K562 (cell line): ENCODE measurements around the gene TMPO. TPM values are rescaled to one million over a fixed set of nuclear protein-coding genes. Genes with fewer than 3 reads are reported as not detected.

Experiments
- BRD9 ChIP-seq: fragments of 450-650 bp; IDR thresholded peaks from 2 replicates; pipeline ENCODE4 v1.6.1; 2018; ENCODE audit warnings: low read depth; ENCODE audit not compliant: partially characterized antibody
- C11orf30 ChIP-seq: fragments of 450-650 bp; IDR thresholded peaks from 2 replicates; pipeline ENCODE4 v1.6.1; 2016; ENCODE audit warnings: low read depth, mild to moderate bottlenecking
- HINFP ChIP-seq: fragments of 450-650 bp; conservative IDR thresholded peaks from 2 replicates; pipeline ENCODE4 v1.6.1; 2016; ENCODE audit warnings: missing genetic modification characterization, low read depth, mild to moderate bottlenecking, control low read depth, missing compliant biosample characterization
- HMG20A ChIP-seq: fragments of 450-650 bp; formaldehyde crosslinking; conservative IDR thresholded peaks from 2 replicates; pipeline ENCODE4 v1.4.0; 2020; ENCODE audit warnings: mild to moderate bottlenecking, mixed read lengths
- LEF1 ChIP-seq: fragments of 450-650 bp; IDR thresholded peaks from 2 replicates; pipeline ENCODE4 v1.6.1; 2016; ENCODE audit warnings: mild to moderate bottlenecking
- NFATC3 ChIP-seq: fragments of 450-650 bp; IDR thresholded peaks from 2 replicates; pipeline ENCODE4 v1.6.1; 2017; ENCODE audit warnings: mild to moderate bottlenecking
- POLR2H ChIP-seq: IDR thresholded peaks from 2 replicates; pipeline ENCODE4 v1.6.1; 2016; ENCODE audit warnings: missing genetic modification characterization, low read depth, mild to moderate bottlenecking, control low read depth, missing compliant biosample characterization, moderate library complexity
- RREB1 ChIP-seq: fragments of 250-450 bp; sonication (Bioruptor Pico); IDR thresholded peaks from 2 replicates; pipeline ENCODE4 v1.4.0; 2020
- SMC3 ChIP-seq: conservative IDR thresholded peaks from 2 replicates; pipeline ENCODE4 v1.6.1; 2011; ENCODE audit warnings: low read depth, low read length, improper control_type of control experiment; ENCODE audit not compliant: insufficient read depth
- SRSF7 ChIP-seq: fragments of 200-400 bp; formaldehyde crosslinking; optimal IDR thresholded peaks from 2 replicates; pipeline ENCODE3; 2017; ENCODE audit warnings: mild to moderate bottlenecking, low read depth, low read length
- TEAD1 ChIP-seq, 2 experiments: fragments of 450-650 bp in 1 of 2; sonication (generic) in 1 of 2; formaldehyde crosslinking; IDR thresholded peaks; 2 replicates each; pipeline versions ENCODE4 v1.4.0 to v1.8.0; 2020 to 2022; ENCODE audit warnings: mild to moderate bottlenecking in 2 of 2, missing genetic modification reagents in 1 of 2
- TEAD4 ChIP-seq, 2 experiments: sonication (generic) in 1 of 2; formaldehyde crosslinking in 1 of 2; IDR thresholded peaks; 2 replicates each; pipeline versions ENCODE4 v1.6.1 to v1.8.0; 2012 to 2022; ENCODE audit warnings: borderline replicate concordance in 1 of 2, inconsistent platforms in 1 of 2, low read length in 1 of 2, mild to moderate bottlenecking in 1 of 2, missing genetic modification reagents in 1 of 2
- THAP7 ChIP-seq: fragments of 250-450 bp; sonication (Bioruptor Pico); IDR thresholded peaks from 2 replicates; pipeline ENCODE4 v1.5.0; 2021
- USF1 ChIP-seq: sonication (generic); formaldehyde crosslinking; IDR thresholded peaks from 2 replicates; pipeline ENCODE4 v1.9.0; 2022; ENCODE audit warnings: mild to moderate bottlenecking, missing genetic modification reagents
- ZNF282 ChIP-seq: sonication (generic); formaldehyde crosslinking; IDR thresholded peaks from 2 replicates; pipeline ENCODE4 v1.8.1; 2023; ENCODE audit warnings: missing genetic modification reagents
- polyA plus RNA-seq, 8 experiments: library from polyadenylated mRNA; depleted of rRNA in 4 of 8; stranded (reverse) in 5 of 8; unstranded in 3 of 8; fragments of >200 nt; fragmentation: Nextera tagmentation in 2 of 8; fragmentation: Illumina TruSeq in 1 of 8; extraction: Ambion mirVana in 2 of 8; extraction: Trizol in 1 of 8; gene quantifications; 2 replicates each; pipeline versions ENCODE4 v1.2.1 to v1.2.3, GENCODE V29; 2011 to 2014; ENCODE audit warnings: inconsistent platforms in 1 of 8, missing spikeins in 1 of 8
- total RNA-seq, 7 experiments: library from RNA; depleted of rRNA in 6 of 7; stranded (reverse); fragments of >200 nt in 6 of 7; fragmentation: Illumina TruSeq in 2 of 7; extraction: Trizol in 2 of 7; gene quantifications; 2 replicates each; pipeline versions ENCODE4 v1.2.1 to v1.2.3, GENCODE V29; 2011 to 2021; ENCODE audit warnings: low replicate concordance in 1 of 7

Gene TMPO
- total and polyA plus RNA-seq, 9 of the 15 experiments (the other 6 are each of a cell fraction or from before 2014, with no cell fraction given): 62.1 to 263 (median 182) TPM

- TF ChIP-seq USF1 (no peak), RREB1 (CRISPR knock-in tag) (no peak), THAP7 (CRISPR knock-in tag) (no peak), HINFP (tag) (no peak), TEAD4 (IDR thresholded peaks at IDR 0.05; ENCODE audit: low read length) (peak; percentile 15; the same call in 1 of the 2 replicates), TEAD4 (CRISPR knock-in tag; IDR thresholded peaks at IDR 0.05; ENCODE audit: borderline replicate concordance) (no peak), HMG20A (CRISPR knock-in tag) (no peak), ZNF282 (no peak), LEF1 (no peak), C11orf30 (peak; percentile 76), TEAD1 (CRISPR knock-in tag; IDR thresholded peaks at IDR 0.05) (no peak), SMC3 (no peak), NFATC3 (no peak), BRD9 (no peak), SRSF7 (no peak), POLR2H (no peak)
Measured at GRCh38 chr12:98513379-98514322, 1.7 kb upstream of the TMPO start (continued).
